ENCODE measurements around the gene MSL1.

MSL1 gene

GRCh38 chr17:40181205-40181604 lies 59.4 kb downstream of the MSL1 start:
- Histone ChIP-seq H3K27ac (no peak overlapping the region), H3K27me3 (ENCODE audit: insufficient read depth, low read depth, severe bottlenecking) (no peaks in the 10 kb centered on the region)

GRCh38 chr17:40182606-40183005 lies 60.8 kb downstream of the MSL1 start:
- Histone ChIP-seq H3K4me3 (ENCODE audit: low read depth, low read length) (no peak overlapping the region), H3K27me3 (ENCODE audit: insufficient read depth, low read depth, severe bottlenecking) (no peaks in the 10 kb centered on the region), H3K9me3 (ENCODE audit: severe bottlenecking) (no peaks in the 10 kb centered on the region), H3K27ac (no peak overlapping the region), H3K36me3 (peaks cover 16% of the 10 kb centered on the region)
- no peak for TF ChIP-seq CTCF (IDR thresholded peaks at IDR 0.05; ENCODE audit: low read depth, low read length)
- DNase-seq, result no peak

More at GRCh38 chr17:40181205-40181604, 59.4 kb downstream of the MSL1 start:
- H3K36me3 ChIP-seq, result peaks cover 25% of the 10 kb centered on the region
- H3K4me3 ChIP-seq (ENCODE audit: low read depth, low read length), result no peak overlapping the region
- DNase-seq, result no peak
- no peak for TF ChIP-seq CTCF (IDR thresholded peaks at IDR 0.05; ENCODE audit: low read depth, low read length)
- no peaks in the 10 kb centered on the region for H3K9me3 ChIP-seq (ENCODE audit: severe bottlenecking)
